H9 (cell line): ENCODE measurements around the gene MTA2. TPM values are rescaled to one million over a fixed set of nuclear protein-coding genes. Genes with fewer than 3 reads are reported as not detected.
"Not testable (repeated sequence)": the region's sequence is repeated elsewhere in the genome, so short reads cannot be mapped to it uniquely, and the experiment has no call there.

Source experiments
- DNase-seq: peaks from one replicate; pipeline ENCODE4 v3.0.0-alpha.2; 2017
- H2AFZ ChIP-seq: one replicate; pipeline ENCODE4 v1.6.1; 2013; ENCODE audit warnings: mild to moderate bottlenecking, low read length, control low read depth, moderate library complexity
- H2AK5ac ChIP-seq: 2 replicates; pipeline ENCODE4 v1.6.1; 2013; ENCODE audit warnings: low read length, control low read depth, mixed read lengths; ENCODE audit not compliant: insufficient read length
- H2BK120ac ChIP-seq: one replicate; pipeline ENCODE4 v1.6.1; 2013; ENCODE audit warnings: low read depth, mild to moderate bottlenecking, low read length, control low read depth, inconsistent platforms; ENCODE audit not compliant: poor library complexity, severe bottlenecking
- H2BK12ac ChIP-seq: 2 replicates; pipeline ENCODE4 v1.6.1; 2013; ENCODE audit warnings: low read length, control low read depth, mixed read lengths, low read depth; ENCODE audit not compliant: insufficient read length
- H2BK15ac ChIP-seq: 2 replicates; pipeline ENCODE4 v1.6.1; 2013; ENCODE audit warnings: low read depth, low read length, control low read depth
- H2BK20ac ChIP-seq: one replicate; pipeline ENCODE4 v1.6.1; 2013; ENCODE audit warnings: low read depth, mild to moderate bottlenecking, low read length, control low read depth, inconsistent platforms; ENCODE audit not compliant: poor library complexity, severe bottlenecking
- H2BK5ac ChIP-seq: 2 replicates; pipeline ENCODE4 v1.6.1; 2013; ENCODE audit warnings: low read length, control low read depth, mixed read lengths; ENCODE audit not compliant: insufficient read length
- H3K14ac ChIP-seq: 2 replicates; pipeline ENCODE4 v1.6.1; 2013; ENCODE audit warnings: low read length, control low read depth; ENCODE audit not compliant: insufficient read depth
- H3K18ac ChIP-seq: 2 replicates; pipeline ENCODE4 v1.6.1; 2013; ENCODE audit warnings: low read depth, mild to moderate bottlenecking, mixed read lengths, low read length, control low read depth; ENCODE audit not compliant: insufficient read length
- H3K23ac ChIP-seq: 2 replicates; pipeline ENCODE4 v1.6.1; 2013; ENCODE audit warnings: low read length, control low read depth, mixed read lengths, low read depth; ENCODE audit not compliant: insufficient read length
- H3K23me2 ChIP-seq: 2 replicates; pipeline ENCODE4 v1.6.1; 2013; ENCODE audit warnings: low read depth, mild to moderate bottlenecking, mixed read lengths, low read length, control low read depth; ENCODE audit not compliant: insufficient read length, poor library complexity, severe bottlenecking
- H3K27ac ChIP-seq: 2 replicates; pipeline ENCODE4 v1.5.1; 2013; ENCODE audit warnings: low read length, control low read depth, mixed read lengths, low read depth; ENCODE audit not compliant: insufficient read length
- H3K27me3 ChIP-seq: 2 replicates; pipeline ENCODE4 v1.6.1; 2013; ENCODE audit warnings: low read length, control low read depth, inconsistent platforms; ENCODE audit not compliant: insufficient read depth
- H3K4ac ChIP-seq: 2 replicates; pipeline ENCODE4 v1.6.1; 2013; ENCODE audit warnings: low read depth, mild to moderate bottlenecking, control low read depth, inconsistent platforms, low read length, moderate library complexity
- H3K4me1 ChIP-seq: 2 replicates; pipeline ENCODE4 v1.6.1; 2013; ENCODE audit warnings: low read length, control low read depth, inconsistent platforms; ENCODE audit not compliant: insufficient read depth
- H3K4me2 ChIP-seq: 2 replicates; pipeline ENCODE4 v1.6.1; 2013; ENCODE audit warnings: low read length, control low read depth, mixed read lengths; ENCODE audit not compliant: insufficient read length, insufficient read depth
- H3K56ac ChIP-seq: 2 replicates; pipeline ENCODE4 v1.6.1; 2013; ENCODE audit warnings: low read depth, mild to moderate bottlenecking, mixed read lengths, low read length, control low read depth; ENCODE audit not compliant: insufficient read length
- H3K79me1 ChIP-seq: 2 replicates; pipeline ENCODE4 v1.6.1; 2013; ENCODE audit warnings: low read depth, mild to moderate bottlenecking, moderate library complexity, low read length, control low read depth, inconsistent platforms; ENCODE audit not compliant: insufficient read depth, poor library complexity, severe bottlenecking
- H3K79me2 ChIP-seq: 2 replicates; pipeline ENCODE4 v1.6.1; 2013; ENCODE audit warnings: low read length, control low read depth, inconsistent platforms; ENCODE audit not compliant: insufficient read depth
- H3K9ac ChIP-seq: 2 replicates; pipeline ENCODE4 v1.6.1; 2013; ENCODE audit warnings: low read length, control low read depth, mixed read lengths; ENCODE audit not compliant: insufficient read length; ENCODE audit errors: extremely low read depth
- H3K9me3 ChIP-seq: one replicate; pipeline ENCODE4 v1.6.1; 2013; ENCODE audit warnings: low read depth, low read length, inconsistent platforms; ENCODE audit not compliant: control insufficient read depth
- H3T11ph ChIP-seq: one replicate; pipeline ENCODE4 v1.6.1; 2013; ENCODE audit warnings: mild to moderate bottlenecking, low read length, control low read depth, inconsistent platforms
- H4K20me1 ChIP-seq: one replicate; pipeline ENCODE4 v1.6.1; 2013; ENCODE audit not compliant: control insufficient read depth, insufficient read length, insufficient read depth
- H4K5ac ChIP-seq: 2 replicates; pipeline ENCODE4 v1.6.1; 2013; ENCODE audit warnings: low read depth, mild to moderate bottlenecking, mixed read lengths, low read length, control low read depth; ENCODE audit not compliant: insufficient read length
- H4K8ac ChIP-seq: replicated peaks from 2 replicates; pipeline ENCODE4 v1.6.1; 2013; ENCODE audit warnings: low read length, control low read depth, mixed read lengths, low read depth; ENCODE audit not compliant: insufficient read length
- H4K91ac ChIP-seq: 2 replicates; pipeline ENCODE4 v1.6.1; 2013; ENCODE audit warnings: low read depth, mild to moderate bottlenecking, moderate library complexity, mixed read lengths, low read length, control low read depth; ENCODE audit not compliant: insufficient read length
- H3K27ac Mint-ChIP-seq, 3 experiments: 2 replicates in 2 of 3; 3 replicates in 1 of 3; pipeline ENCODE4 v1.8.0; 2020 to 2021; ENCODE audit warnings: mixed read lengths in 3 of 3, mild to moderate bottlenecking in 1 of 3, moderate library complexity in 1 of 3
- H3K27me3 Mint-ChIP-seq: 2 replicates; pipeline ENCODE4 v1.8.0; 2021; ENCODE audit warnings: low read depth, mild to moderate bottlenecking, moderate library complexity, mixed read lengths
- H3K36me3 Mint-ChIP-seq, 3 experiments: 2 replicates in 2 of 3; 3 replicates in 1 of 3; pipeline ENCODE4 v1.8.0; 2020 to 2021; ENCODE audit warnings: low read depth in 3 of 3, mixed read lengths in 3 of 3; ENCODE audit not compliant: insufficient read depth in 1 of 3
- H3K4me1 Mint-ChIP-seq, 2 experiments: 2 replicates each; pipeline ENCODE4 v1.8.0; 2020; ENCODE audit warnings: mixed read lengths in 2 of 2
- H3K4me3 Mint-ChIP-seq, 2 experiments: 2 replicates in 1 of 2; 3 replicates in 1 of 2; pipeline ENCODE4 v1.8.0; 2020 to 2021; ENCODE audit warnings: mild to moderate bottlenecking in 2 of 2, mixed read lengths in 2 of 2, moderate library complexity in 1 of 2
- H3K9me3 Mint-ChIP-seq, 2 experiments: 2 replicates in 1 of 2; 3 replicates in 1 of 2; pipeline ENCODE4 v1.8.0; 2020; ENCODE audit warnings: mild to moderate bottlenecking in 2 of 2, mixed read lengths in 2 of 2, moderate library complexity in 1 of 2
- WGBS: extraction: QIAGEN DNeasy Blood & Tissue Kit; methylation state at CpG from one replicate; pipeline ENCODE4 v1.1.7; 2013; ENCODE audit warnings: missing lambda C conversion rate, low lambda C conversion rate, mixed read lengths; ENCODE audit not compliant: insufficient read length; ENCODE audit errors: extremely low coverage; 5-methylcytosine and 5-hydroxymethylcytosine counted together
- total RNA-seq: library from RNA; stranded (reverse); gene quantifications from 2 replicates; pipeline ENCODE4 v1.2.1, GENCODE V29; 2021

MTA2 gene
- total RNA-seq, 1 experiment from 2014 or later, result 143 TPM

GRCh38 chr11:62581735-62582134, 19.9 kb downstream of the MTA2 start:
- H3K9me3 Mint-ChIP-seq, result not testable (repeated sequence)
- H3K36me3 Mint-ChIP-seq, result peaks cover 3 to 51% (median 49%) of the 10 kb centered on the region in 3 experiments; a peak in 6 of 7 replicates

More at GRCh38 chr11:62581735-62582134, 19.9 kb downstream of the MTA2 start:
- not testable (repeated sequence) for H3K27me3 Mint-ChIP-seq, H3K27ac Mint-ChIP-seq, H3K79me1 ChIP-seq, H3K23me2 ChIP-seq, DNase-seq, H3K4ac ChIP-seq, H3K56ac ChIP-seq, H2BK120ac ChIP-seq, H3K79me2 ChIP-seq, H3K14ac ChIP-seq, H3T11ph ChIP-seq, H3K23ac ChIP-seq, H3K4me3 Mint-ChIP-seq, H2BK12ac ChIP-seq, H3K4me2 ChIP-seq, H3K4me1 ChIP-seq, H3K27me3 ChIP-seq, H3K4me1 Mint-ChIP-seq, H3K9me3 ChIP-seq, H2BK20ac ChIP-seq, H4K91ac ChIP-seq, H4K8ac ChIP-seq, H3K9ac ChIP-seq, H2AFZ ChIP-seq, H3K18ac ChIP-seq, H4K5ac ChIP-seq, H4K20me1 ChIP-seq, H2AK5ac ChIP-seq, H3K27ac ChIP-seq, H2BK15ac ChIP-seq, H2BK5ac ChIP-seq
- WGBS, result no CpG with 5 or more reads among the region's 4 CpGs
